SK-N-SH (cell line): ENCODE results near the gene WWOX. TPM values are rescaled to one million over a fixed set of nuclear protein-coding genes. Genes with fewer than 3 reads are reported as not detected.

Source experiments
- CTCF ChIA-PET: fragments of 300-600, 350-600 bp; formaldehyde crosslinking; extraction: SDS; loops from one replicate; lab custom pipeline; 2021; lab: Yijun Ruan, JAX
- POLR2A ChIA-PET: fragments of 350-600 bp; sonication (Branson Sonifier 250); formaldehyde crosslinking; extraction: SDS; loops from one replicate; lab custom pipeline; 2020; ENCODE audit warnings: antibody characterized with exemption, inconsistent platforms; lab: Yijun Ruan, JAX
- DNase-seq: peaks from one replicate; pipeline ENCODE4 v3.0.0; 2012
- H2AFZ ChIP-seq: fragments of 200-600 bp; sonication (generic); 2 replicates; pipeline ENCODE4 v1.8.1; 2016; ENCODE audit warnings: antibody characterized with exemption, mild to moderate bottlenecking, low read depth
- H3F3A ChIP-seq: fragments of 200-600 bp; sonication (generic); replicated peaks from 2 replicates; pipeline ENCODE3; 2016; ENCODE audit warnings: antibody characterized with exemption, mild to moderate bottlenecking; ENCODE audit not compliant: insufficient read depth
- H3K27ac ChIP-seq, 2 experiments: fragments of 200-500 bp in 1 of 2; fragments of 200-600 bp in 1 of 2; sonication (Bioruptor generic) in 1 of 2; sonication (generic), shearing (Covaris generic) in 1 of 2; 2 replicates each; pipeline versions ENCODE4 v1.5.1 to v1.6.1; 2014 to 2016; ENCODE audit warnings: low read depth in 2 of 2, inconsistent platforms in 1 of 2, low read length in 1 of 2, mild to moderate bottlenecking in 1 of 2, mixed read lengths in 1 of 2
- H3K27me3 ChIP-seq: fragments of 200-600 bp; sonication (generic), shearing (Covaris generic); 2 replicates; pipeline ENCODE4 v1.6.1; 2016; ENCODE audit warnings: mixed run types; ENCODE audit not compliant: insufficient read depth
- H3K36me3 ChIP-seq, 2 experiments: fragments of 200-500 bp in 1 of 2; fragments of 200-600 bp in 1 of 2; sonication (Bioruptor generic) in 1 of 2; sonication (generic) in 1 of 2; replicated peaks in 1 of 2; 2 replicates each; pipeline versions ENCODE3 to v1.5.1; 2014 to 2016; ENCODE audit warnings: low read length in 1 of 2, mild to moderate bottlenecking in 1 of 2; ENCODE audit not compliant: insufficient read depth in 2 of 2, control insufficient read depth in 1 of 2
- H3K4me1 ChIP-seq, 2 experiments: fragments of 200-500 bp in 1 of 2; fragments of 200-600 bp in 1 of 2; sonication (Bioruptor generic) in 1 of 2; sonication (generic), shearing (Covaris generic) in 1 of 2; 2 replicates each; pipeline versions ENCODE4 v1.5.1 to v1.6.1; 2014 to 2016; ENCODE audit warnings: low read depth in 1 of 2, low read length in 1 of 2, mixed run types in 1 of 2; ENCODE audit not compliant: insufficient read depth in 2 of 2, control insufficient read depth in 1 of 2
- H3K4me2 ChIP-seq: fragments of 200-600 bp; sonication (generic), shearing (Covaris generic); 2 replicates; pipeline ENCODE4 v1.6.1; 2017; ENCODE audit warnings: mixed run types
- H3K4me3 ChIP-seq, 2 experiments: fragments of 200-500 bp in 1 of 2; fragments of 200-600 bp in 1 of 2; sonication (Bioruptor generic) in 1 of 2; sonication (generic), shearing (Covaris generic) in 1 of 2; 2 replicates each; pipeline versions ENCODE4 v1.5.1 to v1.8.1; 2014 to 2016; ENCODE audit warnings: low read depth in 2 of 2, inconsistent platforms in 1 of 2, low read length in 1 of 2, mild to moderate bottlenecking in 1 of 2, mixed read lengths in 1 of 2, moderate library complexity in 1 of 2
- H3K79me2 ChIP-seq: fragments of 200-600 bp; sonication (generic); 2 replicates; pipeline ENCODE4 v1.8.1; 2017; ENCODE audit warnings: mild to moderate bottlenecking; ENCODE audit not compliant: insufficient read depth
- H3K9ac ChIP-seq: fragments of 200-600 bp; sonication (generic); 2 replicates; pipeline ENCODE4 v1.6.1; 2017; ENCODE audit warnings: mixed run types
- H3K9me2 ChIP-seq: fragments of 200-600 bp; sonication (generic); 2 replicates; pipeline ENCODE4 v1.6.1; 2017; ENCODE audit warnings: mixed run types
- H3K9me3 ChIP-seq: fragments of 200-600 bp; sonication (generic); 2 replicates; pipeline ENCODE4 v1.6.1; 2017; ENCODE audit warnings: mixed run types, mild to moderate bottlenecking, moderate library complexity
- H4K20me1 ChIP-seq: fragments of 200-600 bp; sonication (generic); 2 replicates; pipeline ENCODE4 v1.6.1; 2017; ENCODE audit warnings: mild to moderate bottlenecking, mixed run types; ENCODE audit not compliant: insufficient read depth
- CHD2 ChIP-seq: fragments of 150-350 bp; IDR thresholded peaks from 2 replicates; pipeline ENCODE4 v1.6.1; 2018; ENCODE audit warnings: low read length; ENCODE audit not compliant: partially characterized antibody
- FOXJ3 ChIP-seq: sonication (generic); formaldehyde crosslinking; IDR thresholded peaks from 2 replicates; pipeline ENCODE4 v1.5.1; 2020; ENCODE audit warnings: mild to moderate bottlenecking, missing genetic modification reagents
- JUND ChIP-seq: IDR thresholded peaks from 2 replicates; pipeline ENCODE4 v1.4.0; 2012
- NRF1 ChIP-seq: IDR thresholded peaks from 2 replicates; pipeline ENCODE4 v1.6.1; 2012; ENCODE audit warnings: low read depth, mild to moderate bottlenecking, low read length
- POLR2AphosphoS5 ChIP-seq: IDR thresholded peaks from 2 replicates; pipeline ENCODE4 v1.6.1; 2012; ENCODE audit warnings: low read depth, low read length
- RCOR1 ChIP-seq: fragments of 150-350 bp; IDR thresholded peaks from 2 replicates; pipeline ENCODE4 v1.6.1; 2017; ENCODE audit warnings: antibody characterized with exemption, low read length
- REST ChIP-seq: IDR thresholded peaks from 2 replicates; pipeline ENCODE4 v1.6.1; 2012; ENCODE audit warnings: mild to moderate bottlenecking, low read depth, low read length, moderate library complexity
- RFX5 ChIP-seq: IDR thresholded peaks from 2 replicates; pipeline ENCODE4 v1.6.1; 2012; ENCODE audit warnings: mild to moderate bottlenecking, improper control_type of control experiment, low read length
- SMC3 ChIP-seq: IDR thresholded peaks from 2 replicates; pipeline ENCODE4 v1.6.1; 2012; ENCODE audit warnings: low read depth, low read length, improper control_type of control experiment
- USF2 ChIP-seq: fragments of 150-350 bp; IDR thresholded peaks from 2 replicates; pipeline ENCODE4 v1.6.1; 2017; ENCODE audit warnings: antibody characterized with exemption, low read length, low read depth, borderline replicate concordance
- WGBS: methylation state at CpG from one replicate; pipeline ENCODE4 v1.1.6; 2017; ENCODE audit warnings: low lambda C conversion rate; 5-methylcytosine and 5-hydroxymethylcytosine counted together
- polyA plus RNA-seq, 3 experiments: library from polyadenylated mRNA; depleted of rRNA; stranded (reverse); fragments of >200 nt; gene quantifications; 2 replicates each; pipeline ENCODE4 v1.2.3, GENCODE V29; 2012
- TF ChIP-seq, protein P1 (sequence below): IDR thresholded peaks from 2 replicates; pipeline ENCODE4 v1.4.0; 2012; ENCODE audit warnings: low read depth, borderline replicate concordance
- TF ChIP-seq, protein P2 (sequence below): fragments of 200-600 bp; sonication (generic); IDR thresholded peaks from 2 replicates; pipeline ENCODE4 v1.6.1; 2017; ENCODE audit warnings: antibody characterized with exemption, mild to moderate bottlenecking, moderate library complexity

The WWOX gene
- polyA plus RNA-seq, 1 of the 3 experiments (the other 2 are of a cell fraction): 10.8 TPM

- ChIA-PET CTCF (interaction anchor here (1.3 to 1.4 kb wide), 2 partner anchors 12 to 39 kb away, joined by 4 to 6 read pairs; no protein-coding TSS in a partner anchor), POLR2A (no interaction called here)
- Histone ChIP-seq H3K4me1 (peaks cover 0 to 6% of the 10 kb centered on the region in 2 experiments; a peak in 1 of 4 replicates), H3K9me3 (no peaks in the 10 kb centered on the region), H3K27ac (no peak overlapping the region), H3K27me3 (no peaks in the 10 kb centered on the region), H3K36me3 (no peaks in the 10 kb centered on the region), H3K9me2 (no peaks in the 10 kb centered on the region), H3K4me2 (no peak overlapping the region), H3F3A (no peaks in the 10 kb centered on the region), H3K4me3 (no peak overlapping the region), H3K79me2 (no peaks in the 10 kb centered on the region), H2AFZ (no peak overlapping the region), H3K9ac (no peak overlapping the region), H4K20me1 (no peaks in the 10 kb centered on the region)
- TF ChIP-seq CHD2 (no peak), SMC3 (no peak), REST (no peak), USF2 (no peak), POLR2AphosphoS5 (no peak), FOXJ3 (CRISPR knock-in tag) (no peak), RFX5 (no peak), JUND (no peak)
- TF ChIP-seq, protein P1, sequence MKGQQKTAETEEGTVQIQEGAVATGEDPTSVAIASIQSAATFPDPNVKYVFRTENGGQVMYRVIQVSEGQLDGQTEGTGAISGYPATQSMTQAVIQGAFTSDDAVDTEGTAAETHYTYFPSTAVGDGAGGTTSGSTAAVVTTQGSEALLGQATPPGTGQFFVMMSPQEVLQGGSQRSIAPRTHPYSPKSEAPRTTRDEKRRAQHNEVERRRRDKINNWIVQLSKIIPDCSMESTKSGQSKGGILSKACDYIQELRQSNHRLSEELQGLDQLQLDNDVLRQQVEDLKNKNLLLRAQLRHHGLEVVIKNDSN: no peak
- DNase-seq: no peak
- 56% methylated on average over 9 of the region's 9 CpGs for WGBS
Observed at GRCh38 chr16:78538292-78538691, 438.8 kb downstream of the WWOX start.

- Histone ChIP-seq H3K9me2 (no peaks in the 10 kb centered on the region), H2AFZ (no peak overlapping the region), H3K79me2 (no peaks in the 10 kb centered on the region), H3K4me1 (peaks cover 0 to 6% of the 10 kb centered on the region in 2 experiments; a peak in 1 of 4 replicates), H3F3A (no peaks in the 10 kb centered on the region)
- CTCF ChIA-PET: interaction anchor here (1.3 kb wide), 1 partner anchor 11 kb away, joined by 6 read pairs; no protein-coding TSS in a partner anchor
- TF ChIP-seq, protein P2, sequence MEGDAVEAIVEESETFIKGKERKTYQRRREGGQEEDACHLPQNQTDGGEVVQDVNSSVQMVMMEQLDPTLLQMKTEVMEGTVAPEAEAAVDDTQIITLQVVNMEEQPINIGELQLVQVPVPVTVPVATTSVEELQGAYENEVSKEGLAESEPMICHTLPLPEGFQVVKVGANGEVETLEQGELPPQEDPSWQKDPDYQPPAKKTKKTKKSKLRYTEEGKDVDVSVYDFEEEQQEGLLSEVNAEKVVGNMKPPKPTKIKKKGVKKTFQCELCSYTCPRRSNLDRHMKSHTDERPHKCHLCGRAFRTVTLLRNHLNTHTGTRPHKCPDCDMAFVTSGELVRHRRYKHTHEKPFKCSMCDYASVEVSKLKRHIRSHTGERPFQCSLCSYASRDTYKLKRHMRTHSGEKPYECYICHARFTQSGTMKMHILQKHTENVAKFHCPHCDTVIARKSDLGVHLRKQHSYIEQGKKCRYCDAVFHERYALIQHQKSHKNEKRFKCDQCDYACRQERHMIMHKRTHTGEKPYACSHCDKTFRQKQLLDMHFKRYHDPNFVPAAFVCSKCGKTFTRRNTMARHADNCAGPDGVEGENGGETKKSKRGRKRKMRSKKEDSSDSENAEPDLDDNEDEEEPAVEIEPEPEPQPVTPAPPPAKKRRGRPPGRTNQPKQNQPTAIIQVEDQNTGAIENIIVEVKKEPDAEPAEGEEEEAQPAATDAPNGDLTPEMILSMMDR: no peak
- no peak for TF ChIP-seq RCOR1
- no peak for TF ChIP-seq USF2
- TF ChIP-seq JUND: no peak
- TF ChIP-seq NRF1: no peak
- TF ChIP-seq FOXJ3 (CRISPR knock-in tag): no peak
- no peak for TF ChIP-seq REST
- TF ChIP-seq, all 33 proteins: peak for 0
- POLR2A ChIA-PET: no interaction called here
- DNase-seq: no peak
- H3K9me3 ChIP-seq: no peaks in the 10 kb centered on the region
- H3K27me3 ChIP-seq: no peaks in the 10 kb centered on the region
- H3K4me3 ChIP-seq: no peak overlapping the region
- no peaks in the 10 kb centered on the region for H3K36me3 ChIP-seq
- H3K9ac ChIP-seq: no peak overlapping the region
- WGBS: 69% methylated on average over 3 of the region's 3 CpGs
- H3K27ac ChIP-seq: no peak overlapping the region
- H3K4me2 ChIP-seq: no peak overlapping the region
- no peaks in the 10 kb centered on the region for H4K20me1 ChIP-seq
Observed at GRCh38 chr16:78538919-78539318, 439.5 kb downstream of the WWOX start.
